GM19468 (cell line): ENCODE data around the gene CYP1A2.

Experiments
- ATAC-seq: cut with Tn5 transposase; IDR thresholded peaks from one replicate; pipeline ENCODE4 v1.9.1; 2021; ENCODE audit warnings: mild to moderate bottlenecking, moderate library complexity, moderate number of reproducible peaks; ENCODE audit not compliant: unreplicated experiment; ENCODE audit errors: extremely low read depth

CYP1A2 gene

GRCh38 chr15:74800559-74801094 lies 52.0 kb downstream of the CYP1A2 start:
- no peak for ATAC-seq

GRCh38 chr15:74801311-74801997 lies 52.8 kb downstream of the CYP1A2 start:
- no peak for ATAC-seq

- ATAC-seq: no peak
Measured at GRCh38 chr15:74802290-74802689, 53.6 kb downstream of the CYP1A2 start.

- ATAC-seq: no peak
Measured at GRCh38 chr15:74802862-74803447, 54.3 kb downstream of the CYP1A2 start.

GRCh38 chr15:74804935-74805334 lies 56.3 kb downstream of the CYP1A2 start:
- ATAC-seq: no peak
